ENCODE data around the gene ARID1A.

Gene ARID1A

DNA sequence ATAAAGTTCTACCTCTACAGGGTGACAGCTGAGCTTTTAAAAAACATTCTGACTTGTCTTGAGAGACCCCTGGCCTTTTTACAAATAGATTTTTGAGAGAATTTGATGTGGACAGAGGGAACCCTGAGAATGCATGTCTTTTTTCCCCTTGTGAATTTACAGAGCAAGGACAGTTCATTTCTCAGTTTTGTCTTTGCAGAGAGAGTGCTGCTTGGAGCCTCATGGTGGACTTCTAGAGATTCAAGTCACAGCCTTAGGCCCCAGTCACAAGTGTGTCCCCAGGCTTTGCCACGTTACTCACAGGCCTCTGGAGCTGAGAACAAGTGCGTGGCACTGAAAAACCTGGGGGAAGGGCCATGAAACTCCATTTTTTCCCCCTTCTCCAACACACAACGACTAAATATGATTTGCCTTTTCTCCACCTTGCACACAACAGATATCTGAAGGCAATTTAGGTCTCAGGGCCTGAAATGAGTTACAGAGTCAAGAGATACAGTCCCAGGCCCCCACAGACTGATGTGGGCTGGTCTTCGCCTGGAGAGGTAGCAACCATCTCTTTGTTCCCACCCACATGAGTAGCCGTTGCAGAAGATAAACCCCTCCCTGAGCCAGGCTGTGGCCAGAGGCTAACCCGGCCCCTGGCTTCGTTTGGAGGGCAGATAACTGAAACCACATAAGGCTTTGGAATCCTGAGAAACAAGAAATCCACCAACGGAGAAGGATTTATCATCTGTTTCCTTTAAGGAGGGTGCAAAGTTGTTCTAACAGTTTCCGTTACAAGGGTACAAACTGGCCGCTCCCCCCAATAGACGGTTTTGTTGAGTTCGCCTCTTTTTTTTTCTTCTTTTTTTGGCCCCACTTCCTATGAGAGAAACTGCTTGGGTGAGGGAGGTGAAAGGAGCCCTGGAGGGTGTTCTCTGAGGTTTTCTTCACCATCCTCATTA is 90.9 kb downstream of the ARID1A start:
- TF ChIP-seq, protein P1, sequence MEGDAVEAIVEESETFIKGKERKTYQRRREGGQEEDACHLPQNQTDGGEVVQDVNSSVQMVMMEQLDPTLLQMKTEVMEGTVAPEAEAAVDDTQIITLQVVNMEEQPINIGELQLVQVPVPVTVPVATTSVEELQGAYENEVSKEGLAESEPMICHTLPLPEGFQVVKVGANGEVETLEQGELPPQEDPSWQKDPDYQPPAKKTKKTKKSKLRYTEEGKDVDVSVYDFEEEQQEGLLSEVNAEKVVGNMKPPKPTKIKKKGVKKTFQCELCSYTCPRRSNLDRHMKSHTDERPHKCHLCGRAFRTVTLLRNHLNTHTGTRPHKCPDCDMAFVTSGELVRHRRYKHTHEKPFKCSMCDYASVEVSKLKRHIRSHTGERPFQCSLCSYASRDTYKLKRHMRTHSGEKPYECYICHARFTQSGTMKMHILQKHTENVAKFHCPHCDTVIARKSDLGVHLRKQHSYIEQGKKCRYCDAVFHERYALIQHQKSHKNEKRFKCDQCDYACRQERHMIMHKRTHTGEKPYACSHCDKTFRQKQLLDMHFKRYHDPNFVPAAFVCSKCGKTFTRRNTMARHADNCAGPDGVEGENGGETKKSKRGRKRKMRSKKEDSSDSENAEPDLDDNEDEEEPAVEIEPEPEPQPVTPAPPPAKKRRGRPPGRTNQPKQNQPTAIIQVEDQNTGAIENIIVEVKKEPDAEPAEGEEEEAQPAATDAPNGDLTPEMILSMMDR (IDR thresholded peaks at IDR 0.05; ENCODE audit: insufficient read depth, low read depth, low read length, missing control alignments) = no peak
- peak overlapping the region; percentile 88 for H3K4me3 ChIP-seq (ENCODE audit: low read depth, low read length)
- peak; percentile 76 for DNase-seq (ENCODE audit: low read depth)

DNA sequence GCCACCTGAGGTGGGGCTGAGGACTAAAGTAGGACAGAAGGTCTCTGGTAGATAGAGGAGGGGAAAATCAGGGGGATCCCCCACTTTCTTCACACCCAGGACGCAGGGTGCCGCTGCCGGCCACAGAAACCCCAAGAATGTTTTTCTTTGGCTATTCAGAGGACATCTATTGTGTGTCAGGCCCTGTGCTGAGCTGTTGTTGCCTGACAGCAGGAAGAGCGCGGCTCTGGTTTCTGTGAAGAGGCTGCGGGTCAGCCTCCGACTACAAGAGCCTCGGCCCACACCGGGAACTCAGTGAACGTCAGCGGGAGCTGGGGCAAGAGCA is 91.5 kb downstream of the ARID1A start:
- H3K4me3 ChIP-seq (ENCODE audit: low read depth, low read length) = peak overlapping the region; percentile 88
- DNase-seq (ENCODE audit: low read depth) = peak; percentile 90

DNA sequence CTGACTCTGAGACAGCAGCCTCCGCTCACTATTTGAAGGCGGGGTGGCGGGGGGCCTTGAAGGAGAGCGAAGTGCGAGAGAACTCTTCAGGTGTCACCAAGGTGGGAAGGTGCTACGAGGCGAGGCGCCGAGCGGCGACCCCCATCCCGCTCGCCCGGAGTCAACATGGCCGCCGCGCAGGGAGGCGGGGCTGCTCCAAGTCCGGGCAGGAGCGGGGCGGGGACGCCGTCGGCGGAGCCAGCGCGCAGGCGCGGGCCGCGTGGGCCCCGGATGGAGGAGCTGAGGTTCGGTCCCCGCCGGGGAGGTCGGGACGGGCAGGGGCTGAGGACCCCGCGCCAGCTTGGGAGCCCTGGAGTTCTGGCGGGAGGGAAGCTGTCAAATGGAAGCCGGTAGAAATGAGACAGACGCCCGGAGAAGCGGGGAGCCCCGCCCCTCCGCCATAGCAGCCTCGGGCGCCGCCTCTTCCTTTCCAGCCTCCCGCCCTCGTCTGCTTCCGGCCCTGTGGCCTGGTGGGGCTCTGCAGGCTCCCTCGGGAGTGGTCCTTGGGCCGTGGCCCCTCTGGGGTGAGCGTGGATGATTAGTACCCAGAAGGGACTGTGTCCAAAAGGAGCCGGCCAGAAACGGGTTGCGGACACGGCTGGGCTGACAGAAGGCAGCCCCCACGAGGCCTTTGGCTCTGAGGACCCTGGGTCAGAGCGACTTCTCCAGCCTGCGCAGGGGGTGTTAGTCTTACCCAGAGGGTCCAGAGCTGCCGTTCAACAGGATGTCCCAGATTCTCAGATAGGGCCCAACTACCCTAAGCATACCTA is 92.1 kb downstream of the ARID1A start, which contains the start of gene PIGV:
TSS of gene PIGV (plus strand) at position 245 of the 809 bp plus-strand sequence. CDS start 2,866 bp downstream, outside the sequence.
- peak; percentile 91 for DNase-seq (ENCODE audit: low read depth)
- TF ChIP-seq, protein P1 (IDR thresholded peaks at IDR 0.05; ENCODE audit: insufficient read depth, low read depth, low read length, missing control alignments) = no peak
- peak within 1 kb of the TSS; percentile 88 for H3K4me3 ChIP-seq (ENCODE audit: low read depth, low read length)

More for the DNA sequence above, 91.5 kb downstream of the ARID1A start:
- TF ChIP-seq, protein P1 (IDR thresholded peaks at IDR 0.05; ENCODE audit: insufficient read depth, low read depth, low read length, missing control alignments) = peak; percentile 2

DNA sequence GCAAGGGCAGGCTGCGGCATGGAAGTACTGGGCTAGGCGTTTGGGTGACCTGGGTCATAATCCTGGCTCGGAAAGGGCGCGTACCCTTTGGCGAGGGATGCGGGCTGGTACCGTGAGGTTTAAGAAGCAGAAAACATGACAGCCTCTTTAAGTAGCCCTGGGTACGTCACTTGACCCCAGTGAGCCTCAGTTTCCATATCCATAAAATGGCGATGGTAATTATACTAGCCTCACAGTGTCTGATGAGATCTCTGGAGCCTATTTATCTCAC is 92.6 kb downstream of the ARID1A start:
- no peak for DNase-seq (ENCODE audit: low read depth)
- TF ChIP-seq, protein P1 (IDR thresholded peaks at IDR 0.05; ENCODE audit: insufficient read depth, low read depth, low read length, missing control alignments) = no peak
- peak overlapping the region; percentile 88 for H3K4me3 ChIP-seq (ENCODE audit: low read depth, low read length)

DNA sequence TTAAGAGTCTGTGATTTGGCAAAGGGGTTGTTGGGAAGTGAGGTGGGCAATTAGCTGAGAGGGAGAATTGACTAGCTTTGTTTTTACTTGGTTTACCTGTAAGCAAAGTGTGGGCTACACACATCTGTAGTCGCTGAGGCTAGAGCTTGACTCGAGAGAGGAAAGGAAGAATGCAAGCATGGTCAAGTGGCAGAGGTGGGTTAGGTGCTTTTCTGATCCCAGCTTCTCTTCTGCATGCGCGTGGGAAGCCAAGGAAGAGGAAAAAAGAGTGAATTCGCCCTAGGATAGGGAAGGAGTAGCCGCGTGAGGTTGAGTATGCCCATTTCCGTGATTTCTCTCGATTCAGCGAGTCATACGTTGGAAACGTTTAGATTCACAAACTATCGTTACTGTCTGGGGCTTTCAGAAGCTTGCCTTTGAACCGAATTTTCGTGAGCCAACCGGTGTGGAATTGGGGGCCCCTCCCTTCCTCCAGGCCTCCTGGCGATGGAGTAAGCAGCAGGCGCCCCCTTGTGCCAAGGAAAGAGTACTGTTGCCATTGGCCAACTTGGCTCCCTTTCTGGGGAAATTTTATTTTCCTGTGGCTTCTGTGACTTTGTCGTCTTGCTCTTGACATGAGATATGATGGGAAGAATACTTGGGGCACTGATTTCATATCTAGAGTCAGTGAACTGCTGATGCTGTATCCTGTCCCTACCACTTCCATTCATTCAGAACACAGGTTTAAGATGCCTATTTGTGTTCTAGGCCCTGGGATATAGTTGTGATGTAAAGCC is 93.2 kb downstream of the ARID1A start:
- peak; percentile 94 for DNase-seq (ENCODE audit: low read depth)
- TF ChIP-seq, protein P1 (IDR thresholded peaks at IDR 0.05; ENCODE audit: insufficient read depth, low read depth, low read length, missing control alignments) = peak; percentile 94
- peak overlapping the region; percentile 88 for H3K4me3 ChIP-seq (ENCODE audit: low read depth, low read length)

DNA sequence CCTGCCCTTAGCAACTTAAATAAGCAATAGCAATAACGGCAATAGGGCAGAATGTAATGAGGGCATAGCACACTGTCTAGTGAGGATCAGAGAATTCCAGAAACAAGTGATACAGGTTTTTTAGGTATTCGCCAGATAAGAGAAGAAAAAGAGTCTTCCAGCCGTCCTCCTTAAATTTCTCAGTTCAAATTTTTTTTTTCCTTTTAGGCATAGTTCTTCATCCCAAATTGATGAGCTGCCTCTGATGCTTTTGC is 93.7 kb downstream of the ARID1A start:
- TF ChIP-seq, protein P1 (IDR thresholded peaks at IDR 0.05; ENCODE audit: insufficient read depth, low read depth, low read length, missing control alignments) = no peak
- H3K4me3 ChIP-seq (ENCODE audit: low read depth, low read length) = no peak overlapping the region
- no peak for DNase-seq (ENCODE audit: low read depth)

All from GM12865 (cell line).